Ammon's horn (tissue), 1 donor: ENCODE results near the gene KAZN.
A peak's percentile ranks its signal among the peaks of the same experiment; 100 is the strongest.

Experiments
- DNase-seq: peaks from one replicate; pipeline ENCODE4 v3.0.0-alpha.2; 2016; ENCODE audit warnings: low spot score

Gene KAZN

GRCh38 chr1:14794136-14794768 lies 195.8 kb downstream of the KAZN start:
- no peak for DNase-seq

- DNase-seq, result no peak
These were observed 196.4 kb downstream of the KAZN start for GRCh38 chr1:14794906-14795305.

GRCh38 chr1:14795589-14795988 lies 197.1 kb downstream of the KAZN start:
- no peak for DNase-seq

GRCh38 chr1:14800014-14800413 lies 201.5 kb downstream of the KAZN start:
- DNase-seq, result no peak

- DNase-seq, result no peak
These were observed 202.1 kb downstream of the KAZN start for GRCh38 chr1:14800500-14801076.

- DNase-seq, result no peak
These were observed 204.7 kb downstream of the KAZN start for GRCh38 chr1:14803002-14803789.

- no peak for DNase-seq
These were observed 206.1 kb downstream of the KAZN start for GRCh38 chr1:14804626-14805025.

GRCh38 chr1:14806772-14807171 lies 208.3 kb downstream of the KAZN start:
- no peak for DNase-seq

GRCh38 chr1:14808768-14809167 lies 210.3 kb downstream of the KAZN start:
- DNase-seq, result no peak

- no peak for DNase-seq
These were observed 210.9 kb downstream of the KAZN start for GRCh38 chr1:14809191-14809981.

GRCh38 chr1:14810595-14811361 lies 212.3 kb downstream of the KAZN start:
- DNase-seq, result no peak

GRCh38 chr1:14811573-14811972 lies 213.1 kb downstream of the KAZN start:
- no peak for DNase-seq

- DNase-seq, result no peak
These were observed 213.7 kb downstream of the KAZN start for GRCh38 chr1:14812189-14812588.

- no peak for DNase-seq
These were observed 216.8 kb downstream of the KAZN start for GRCh38 chr1:14815175-14815877.

GRCh38 chr1:14817223-14818170 lies 219.0 kb downstream of the KAZN start:
- no peak for DNase-seq

GRCh38 chr1:14820295-14821085 lies 222.0 kb downstream of the KAZN start:
- DNase-seq, result peak; percentile 16

- no peak for DNase-seq
These were observed 224.0 kb downstream of the KAZN start for GRCh38 chr1:14822493-14822892.

GRCh38 chr1:14822996-14823395 lies 224.5 kb downstream of the KAZN start:
- no peak for DNase-seq

- DNase-seq, result no peak
These were observed 225.9 kb downstream of the KAZN start for GRCh38 chr1:14824314-14824915.
